NB4 (cell line): ENCODE results near the gene IQCK.

Experiments
- POLR2A ChIP-seq: IDR thresholded peaks from 2 replicates; pipeline ENCODE4 v1.6.1; 2011; ENCODE audit warnings: mild to moderate bottlenecking; ENCODE audit not compliant: insufficient read length; ENCODE audit errors: extremely low read depth
- TF ChIP-seq, protein P1 (sequence below): IDR thresholded peaks from one replicate; pipeline ENCODE4 v1.5.1; 2012; ENCODE audit warnings: low read depth, low read length
- TF ChIP-seq, protein P2 (sequence below): IDR thresholded peaks from 2 replicates; pipeline ENCODE4 v1.6.1; 2011; ENCODE audit warnings: low read depth, low read length

DNA sequence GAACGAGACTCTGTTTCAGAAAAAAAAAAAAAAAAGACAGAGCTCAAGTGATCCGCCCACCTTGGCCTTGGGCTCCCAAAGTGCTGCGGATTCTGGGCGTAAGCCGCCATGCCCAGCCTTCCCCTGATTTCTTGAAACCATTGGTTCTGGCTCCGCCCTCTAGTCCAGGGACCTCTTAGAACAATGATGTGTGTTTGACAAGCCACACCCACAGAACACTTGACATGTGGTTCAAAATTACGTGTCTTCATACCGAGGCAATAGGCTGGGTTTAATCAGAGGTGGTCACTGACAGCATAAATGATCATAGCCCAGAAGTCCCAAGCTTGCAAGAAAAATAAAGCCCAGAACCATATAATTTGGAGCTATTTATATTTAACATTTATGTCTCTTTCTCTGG is 23.1 kb upstream of the IQCK start:
- TF ChIP-seq, protein P1, sequence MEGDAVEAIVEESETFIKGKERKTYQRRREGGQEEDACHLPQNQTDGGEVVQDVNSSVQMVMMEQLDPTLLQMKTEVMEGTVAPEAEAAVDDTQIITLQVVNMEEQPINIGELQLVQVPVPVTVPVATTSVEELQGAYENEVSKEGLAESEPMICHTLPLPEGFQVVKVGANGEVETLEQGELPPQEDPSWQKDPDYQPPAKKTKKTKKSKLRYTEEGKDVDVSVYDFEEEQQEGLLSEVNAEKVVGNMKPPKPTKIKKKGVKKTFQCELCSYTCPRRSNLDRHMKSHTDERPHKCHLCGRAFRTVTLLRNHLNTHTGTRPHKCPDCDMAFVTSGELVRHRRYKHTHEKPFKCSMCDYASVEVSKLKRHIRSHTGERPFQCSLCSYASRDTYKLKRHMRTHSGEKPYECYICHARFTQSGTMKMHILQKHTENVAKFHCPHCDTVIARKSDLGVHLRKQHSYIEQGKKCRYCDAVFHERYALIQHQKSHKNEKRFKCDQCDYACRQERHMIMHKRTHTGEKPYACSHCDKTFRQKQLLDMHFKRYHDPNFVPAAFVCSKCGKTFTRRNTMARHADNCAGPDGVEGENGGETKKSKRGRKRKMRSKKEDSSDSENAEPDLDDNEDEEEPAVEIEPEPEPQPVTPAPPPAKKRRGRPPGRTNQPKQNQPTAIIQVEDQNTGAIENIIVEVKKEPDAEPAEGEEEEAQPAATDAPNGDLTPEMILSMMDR = no peak
- TF ChIP-seq, protein P2, sequence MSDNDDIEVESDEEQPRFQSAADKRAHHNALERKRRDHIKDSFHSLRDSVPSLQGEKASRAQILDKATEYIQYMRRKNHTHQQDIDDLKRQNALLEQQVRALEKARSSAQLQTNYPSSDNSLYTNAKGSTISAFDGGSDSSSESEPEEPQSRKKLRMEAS = no peak
- no peak for TF ChIP-seq POLR2A
